Ascending aorta (tissue), 2 donors: ENCODE data around the gene FOXN3. TPM values are rescaled to one million over a fixed set of nuclear protein-coding genes. Genes with fewer than 3 reads are reported as not detected.

Source experiments
- DNase-seq, 2 donors: peaks; one replicate each; pipeline ENCODE4 v3.0.0-alpha.2; 2019; ENCODE audit warnings: low spot score in 2 of 2
- H3K27ac ChIP-seq, 2 donors: fragments of 200-600 bp; sonication (generic); one replicate each; pipeline ENCODE4 v1.5.1; 2016 to 2017; ENCODE audit warnings: mild to moderate bottlenecking in 1 of 2
- H3K27me3 ChIP-seq: fragments of 200-600 bp; sonication (generic); one replicate; pipeline ENCODE4 v1.5.1; 2017
- H3K36me3 ChIP-seq, 2 donors: fragments of 200-600 bp; sonication (generic); one replicate each; pipeline ENCODE4 v1.5.1; 2016
- H3K4me1 ChIP-seq, 2 donors: fragments of 200-600 bp; sonication (generic); one replicate each; pipeline ENCODE4 v1.5.1; 2016 to 2017; ENCODE audit warnings: mild to moderate bottlenecking in 1 of 2
- H3K4me3 ChIP-seq, 2 donors: fragments of 200-600 bp; sonication (generic); one replicate each; pipeline ENCODE4 v1.5.1; 2016 to 2017; ENCODE audit warnings: mild to moderate bottlenecking in 1 of 2
- H3K9me3 ChIP-seq, 2 donors: fragments of 200-600 bp; sonication (generic); one replicate each; pipeline ENCODE4 v1.5.1; 2016
- intact Hi-C: fragments of 100-400 bp; cut with DNase I; formaldehyde crosslinking; loops from one replicate; pipeline ENCODE4 v1.15.1; 2023
- total RNA-seq: library from RNA; depleted of rRNA; stranded (reverse); fragments of >200 nt; gene quantifications from one replicate; pipeline ENCODE4 v1.1.0, GENCODE V29; 2016
- TF ChIP-seq, protein P1 (sequence below), 3 experiments: fragments of 200-600 bp in 2 of 3; fragments of 450-650 bp in 1 of 3; sonication (generic) in 2 of 3; IDR thresholded peaks; one replicate each; pipeline ENCODE4 v1.5.1; 2016 to 2019; ENCODE audit warnings: antibody characterized with exemption in 3 of 3, mild to moderate bottlenecking in 1 of 3, moderate library complexity in 1 of 3

FOXN3 gene
- total RNA-seq, 1 donor from 2014 or later = 96.3 TPM

DNA sequence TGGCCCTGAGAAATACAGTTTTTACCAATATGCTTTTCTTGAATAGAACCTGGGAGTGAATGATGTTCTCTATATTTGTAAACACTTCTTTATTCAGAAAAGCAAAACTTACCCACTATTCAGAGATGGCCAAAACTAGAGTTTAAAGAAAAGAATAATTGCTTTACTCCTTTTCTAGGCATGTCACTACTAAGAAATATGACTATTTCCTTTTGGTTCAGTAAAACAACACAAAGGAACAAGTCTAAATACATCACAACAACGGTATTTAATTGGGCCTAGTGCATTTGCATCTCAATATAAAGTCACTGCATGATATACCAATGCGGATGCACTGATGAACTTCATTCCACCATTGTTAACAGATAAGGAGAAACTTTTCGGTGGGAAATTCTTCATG, 207.5 kb downstream of the FOXN3 start:
- intact Hi-C loops = no loop called here
- Histone ChIP-seq H3K36me3 (peaks cover 0 to 6% of the 10 kb centered on the region in 2 donors), H3K4me1 (peaks cover 0 to 25% of the 10 kb centered on the region in 2 donors), H3K9me3 (no peaks in the 10 kb centered on the region), H3K4me3 (no peak overlapping the region), H3K27me3 (no peaks in the 10 kb centered on the region), H3K27ac (no peak overlapping the region)
- TF ChIP-seq, protein P1, sequence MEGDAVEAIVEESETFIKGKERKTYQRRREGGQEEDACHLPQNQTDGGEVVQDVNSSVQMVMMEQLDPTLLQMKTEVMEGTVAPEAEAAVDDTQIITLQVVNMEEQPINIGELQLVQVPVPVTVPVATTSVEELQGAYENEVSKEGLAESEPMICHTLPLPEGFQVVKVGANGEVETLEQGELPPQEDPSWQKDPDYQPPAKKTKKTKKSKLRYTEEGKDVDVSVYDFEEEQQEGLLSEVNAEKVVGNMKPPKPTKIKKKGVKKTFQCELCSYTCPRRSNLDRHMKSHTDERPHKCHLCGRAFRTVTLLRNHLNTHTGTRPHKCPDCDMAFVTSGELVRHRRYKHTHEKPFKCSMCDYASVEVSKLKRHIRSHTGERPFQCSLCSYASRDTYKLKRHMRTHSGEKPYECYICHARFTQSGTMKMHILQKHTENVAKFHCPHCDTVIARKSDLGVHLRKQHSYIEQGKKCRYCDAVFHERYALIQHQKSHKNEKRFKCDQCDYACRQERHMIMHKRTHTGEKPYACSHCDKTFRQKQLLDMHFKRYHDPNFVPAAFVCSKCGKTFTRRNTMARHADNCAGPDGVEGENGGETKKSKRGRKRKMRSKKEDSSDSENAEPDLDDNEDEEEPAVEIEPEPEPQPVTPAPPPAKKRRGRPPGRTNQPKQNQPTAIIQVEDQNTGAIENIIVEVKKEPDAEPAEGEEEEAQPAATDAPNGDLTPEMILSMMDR (IDR thresholded peaks at IDR 0.05) = no peak
- no peak for DNase-seq

GRCh38 chr14:89207925-89208328, 209.1 kb downstream of the FOXN3 start:
- no peak for DNase-seq
- Histone ChIP-seq H3K4me3 (no peak overlapping the region), H3K36me3 (peaks cover 0 to 6% of the 10 kb centered on the region in 2 donors), H3K9me3 (no peaks in the 10 kb centered on the region), H3K4me1 (peaks cover 0 to 21% of the 10 kb centered on the region in 2 donors), H3K27ac (no peak overlapping the region), H3K27me3 (no peaks in the 10 kb centered on the region)
- TF ChIP-seq, protein P1 (IDR thresholded peaks at IDR 0.05) = no peak
- intact Hi-C loops = no loop called here

DNA sequence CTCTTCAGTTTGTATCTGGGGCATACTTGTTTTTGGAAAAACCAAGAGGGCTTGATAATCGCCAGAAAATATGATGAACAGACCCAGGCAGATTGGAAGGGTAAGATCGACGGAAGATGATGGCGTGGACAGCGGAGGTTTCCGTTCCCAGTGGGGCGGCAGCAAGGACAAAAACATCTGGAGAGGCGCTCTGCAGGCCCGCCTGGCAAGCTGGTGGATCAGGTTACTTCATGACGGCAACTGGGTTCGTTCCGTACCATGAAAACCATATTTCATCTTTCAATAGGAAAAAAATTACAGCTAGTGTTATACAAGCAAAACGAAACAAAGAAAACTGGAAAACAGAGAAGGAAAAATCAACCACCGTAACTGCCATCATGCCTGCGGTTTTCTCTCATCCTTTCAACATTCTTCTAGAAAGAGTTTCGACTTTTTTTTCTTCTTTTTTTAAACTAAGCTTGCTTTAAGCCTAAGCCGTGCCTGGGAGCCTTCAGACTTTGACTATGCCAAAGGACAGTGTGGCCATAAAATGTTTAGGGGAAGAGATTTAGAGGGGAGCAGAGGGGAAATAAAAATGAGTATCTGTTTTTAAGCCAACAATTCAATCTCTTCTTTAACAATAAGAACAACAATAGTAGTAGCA, 210.5 kb downstream of the FOXN3 start:
- intact Hi-C loops = no loop called here
- TF ChIP-seq, protein P1 (IDR thresholded peaks at IDR 0.05) = no peak

GRCh38 chr14:89205137-89205740, 211.8 kb downstream of the FOXN3 start:
- Histone ChIP-seq H3K4me1 (peaks cover 0 to 4% of the 10 kb centered on the region in 2 donors), H3K36me3 (peaks cover 0 to 6% of the 10 kb centered on the region in 2 donors), H3K4me3 (no peak overlapping the region), H3K27ac (no peak overlapping the region), H3K9me3 (no peaks in the 10 kb centered on the region), H3K27me3 (no peaks in the 10 kb centered on the region)
- DNase-seq = no peak
- TF ChIP-seq, protein P1 (IDR thresholded peaks at IDR 0.05) = no peak
- intact Hi-C loops = no loop called here

More for the DNA sequence above, 210.5 kb downstream of the FOXN3 start:
- Histone ChIP-seq H3K27ac (no peak overlapping the region), H3K9me3 (no peaks in the 10 kb centered on the region), H3K27me3 (no peaks in the 10 kb centered on the region), H3K4me3 (no peak overlapping the region), H3K4me1 (peaks cover 0 to 11% of the 10 kb centered on the region in 2 donors), H3K36me3 (peaks cover 0 to 6% of the 10 kb centered on the region in 2 donors)
- DNase-seq = no peak

- TF ChIP-seq, protein P1 (IDR thresholded peaks at IDR 0.05) = no peak
Observed at GRCh38 chr14:89202413-89203190, 214.4 kb downstream of the FOXN3 start.

More at GRCh38 chr14:89202413-89203190, 214.4 kb downstream of the FOXN3 start:
- intact Hi-C loops = no loop called here
- no peak overlapping the region for H3K4me3 ChIP-seq
- H3K9me3 ChIP-seq = no peaks in the 10 kb centered on the region
- DNase-seq = no peak
- no peaks in the 10 kb centered on the region for H3K27me3 ChIP-seq
- peaks cover 0 to 6% of the 10 kb centered on the region in 2 donors for H3K36me3 ChIP-seq
- H3K4me1 ChIP-seq = peaks cover 0 to 4% of the 10 kb centered on the region in 2 donors
- H3K27ac ChIP-seq = no peak overlapping the region
